ENCODE results near the gene RAPGEF2.
A peak's percentile ranks its signal among the peaks of the same experiment; 100 is the strongest.

Gene RAPGEF2

DNA sequence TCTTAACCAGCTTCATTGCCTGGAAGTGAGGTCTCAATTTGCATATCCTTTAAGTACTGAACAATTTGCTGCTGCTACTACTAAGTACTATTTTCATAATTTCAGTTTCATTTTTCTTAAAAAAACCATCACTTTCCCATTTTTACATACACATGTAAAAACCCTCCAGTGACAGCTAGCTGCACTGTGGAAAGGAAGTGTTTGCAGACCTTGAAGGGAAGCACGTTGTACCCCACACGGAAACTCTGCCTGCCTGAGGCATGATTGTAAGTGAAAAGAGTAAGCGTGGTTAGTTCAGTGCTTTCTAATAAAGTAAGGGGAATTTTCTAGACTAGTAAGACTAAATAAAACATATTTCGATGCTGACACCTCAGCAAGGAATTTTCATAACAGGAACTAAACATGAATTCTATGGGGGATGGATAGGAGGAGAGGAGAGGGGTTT, 103.6 kb downstream of the RAPGEF2 start:
- peaks cover 24% of the 10 kb centered on the region for H3K4me1 ChIP-seq (ENCODE audit: control insufficient read depth, low read length)
- H3K27me3 ChIP-seq (ENCODE audit: control insufficient read depth, low read length) = no peaks in the 10 kb centered on the region
- H3K9me2 ChIP-seq (replicated peaks; ENCODE audit: control insufficient read depth, low read length) = no peaks in the 10 kb centered on the region
- H3F3A ChIP-seq (ENCODE audit: control insufficient read depth, insufficient read depth) = no peaks in the 10 kb centered on the region
- no peaks in the 10 kb centered on the region for H3K36me3 ChIP-seq (ENCODE audit: control insufficient read depth, low read length)
- no peaks in the 10 kb centered on the region for H4K20me1 ChIP-seq (ENCODE audit: control insufficient read depth, insufficient read depth, low read depth, low read length)
- H3K79me2 ChIP-seq (ENCODE audit: control insufficient read depth, low read length) = no peaks in the 10 kb centered on the region
- no peak overlapping the region for H3K27ac ChIP-seq (ENCODE audit: low read depth, low read length)
- no peaks in the 10 kb centered on the region for H3K9me3 ChIP-seq (ENCODE audit: control insufficient read depth, insufficient read depth, low read length)
- TF ChIP-seq EZH2phosphoT487 (IDR thresholded peaks at IDR 0.05; ENCODE audit: borderline replicate concordance, low read length) = no peak
- TF ChIP-seq, protein P1, sequence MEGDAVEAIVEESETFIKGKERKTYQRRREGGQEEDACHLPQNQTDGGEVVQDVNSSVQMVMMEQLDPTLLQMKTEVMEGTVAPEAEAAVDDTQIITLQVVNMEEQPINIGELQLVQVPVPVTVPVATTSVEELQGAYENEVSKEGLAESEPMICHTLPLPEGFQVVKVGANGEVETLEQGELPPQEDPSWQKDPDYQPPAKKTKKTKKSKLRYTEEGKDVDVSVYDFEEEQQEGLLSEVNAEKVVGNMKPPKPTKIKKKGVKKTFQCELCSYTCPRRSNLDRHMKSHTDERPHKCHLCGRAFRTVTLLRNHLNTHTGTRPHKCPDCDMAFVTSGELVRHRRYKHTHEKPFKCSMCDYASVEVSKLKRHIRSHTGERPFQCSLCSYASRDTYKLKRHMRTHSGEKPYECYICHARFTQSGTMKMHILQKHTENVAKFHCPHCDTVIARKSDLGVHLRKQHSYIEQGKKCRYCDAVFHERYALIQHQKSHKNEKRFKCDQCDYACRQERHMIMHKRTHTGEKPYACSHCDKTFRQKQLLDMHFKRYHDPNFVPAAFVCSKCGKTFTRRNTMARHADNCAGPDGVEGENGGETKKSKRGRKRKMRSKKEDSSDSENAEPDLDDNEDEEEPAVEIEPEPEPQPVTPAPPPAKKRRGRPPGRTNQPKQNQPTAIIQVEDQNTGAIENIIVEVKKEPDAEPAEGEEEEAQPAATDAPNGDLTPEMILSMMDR (IDR thresholded peaks at IDR 0.05; ENCODE audit: low read depth, low read length, poor library complexity, severe bottlenecking) = no peak
- no peak overlapping the region for H3K4me3 ChIP-seq (ENCODE audit: low read length)
- peak overlapping the region; percentile 29 for H3K4me2 ChIP-seq (ENCODE audit: low read length)

DNA sequence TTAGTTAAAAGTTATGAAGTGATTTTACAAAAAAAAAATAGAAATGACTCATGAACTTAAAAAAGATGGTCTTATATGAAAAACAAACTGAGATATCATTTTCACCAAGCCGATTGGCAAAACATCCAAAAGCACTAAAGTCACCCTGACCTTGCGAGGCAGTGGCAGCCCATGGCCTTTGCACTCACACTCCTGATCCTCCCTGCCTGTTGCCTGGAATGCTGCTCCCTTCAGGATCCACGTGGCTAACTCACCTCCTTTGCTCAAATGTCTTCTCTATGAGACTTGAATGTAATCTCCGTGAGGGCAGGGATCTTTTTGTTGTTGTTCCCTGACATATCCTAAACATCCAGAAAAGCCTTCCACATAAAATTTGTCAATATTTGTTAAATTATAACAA, 106.4 kb downstream of the RAPGEF2 start:
- Histone ChIP-seq H3K9me3 (ENCODE audit: control insufficient read depth, insufficient read depth, low read length) (no peaks in the 10 kb centered on the region), H3K27ac (ENCODE audit: low read depth, low read length) (no peak overlapping the region), H3K4me1 (ENCODE audit: control insufficient read depth, low read length) (peaks cover 23% of the 10 kb centered on the region), H3K79me2 (ENCODE audit: control insufficient read depth, low read length) (no peaks in the 10 kb centered on the region), H3K9me2 (replicated peaks; ENCODE audit: control insufficient read depth, low read length) (no peaks in the 10 kb centered on the region), H3K4me3 (ENCODE audit: low read length) (no peak overlapping the region), H3K36me3 (ENCODE audit: control insufficient read depth, low read length) (no peaks in the 10 kb centered on the region), H3K4me2 (ENCODE audit: low read length) (no peak overlapping the region), H3F3A (ENCODE audit: control insufficient read depth, insufficient read depth) (no peaks in the 10 kb centered on the region), H4K20me1 (ENCODE audit: control insufficient read depth, insufficient read depth, low read depth, low read length) (no peaks in the 10 kb centered on the region), H3K27me3 (ENCODE audit: control insufficient read depth, low read length) (no peaks in the 10 kb centered on the region)
- no peak for TF ChIP-seq EZH2phosphoT487 (IDR thresholded peaks at IDR 0.05; ENCODE audit: borderline replicate concordance, low read length)
- TF ChIP-seq, protein P1 (IDR thresholded peaks at IDR 0.05; ENCODE audit: low read depth, low read length, poor library complexity, severe bottlenecking) = no peak

DNA sequence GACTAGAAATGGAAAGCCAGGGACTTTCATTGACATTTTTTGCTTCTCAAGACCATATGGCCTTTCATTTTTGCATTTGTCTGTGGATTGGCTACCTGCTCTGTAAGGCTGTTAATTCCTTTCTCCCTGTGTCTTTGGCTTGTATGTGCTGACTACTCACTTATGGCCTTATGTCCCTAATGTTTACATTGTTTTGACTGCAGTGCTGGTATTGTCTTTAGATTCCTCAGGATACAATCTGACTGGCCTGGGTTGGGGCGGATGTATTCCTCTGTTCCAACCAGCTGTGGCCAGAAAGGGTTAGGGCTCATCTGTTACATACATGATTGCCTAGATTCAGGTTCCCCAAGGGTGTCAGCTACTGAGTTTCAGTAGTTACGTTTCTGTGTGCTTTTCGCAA, 108.1 kb downstream of the RAPGEF2 start:
- no peaks in the 10 kb centered on the region for H3K36me3 ChIP-seq (ENCODE audit: control insufficient read depth, low read length)
- H3K4me3 ChIP-seq (ENCODE audit: low read length) = no peak overlapping the region
- H3K4me2 ChIP-seq (ENCODE audit: low read length) = no peak overlapping the region
- peaks cover 11% of the 10 kb centered on the region for H3K4me1 ChIP-seq (ENCODE audit: control insufficient read depth, low read length)
- H3K27me3 ChIP-seq (ENCODE audit: control insufficient read depth, low read length) = no peaks in the 10 kb centered on the region
- no peaks in the 10 kb centered on the region for H3F3A ChIP-seq (ENCODE audit: control insufficient read depth, insufficient read depth)
- H3K9me2 ChIP-seq (replicated peaks; ENCODE audit: control insufficient read depth, low read length) = no peaks in the 10 kb centered on the region
- TF ChIP-seq, protein P1 (IDR thresholded peaks at IDR 0.05; ENCODE audit: low read depth, low read length, poor library complexity, severe bottlenecking) = no peak
- TF ChIP-seq EZH2phosphoT487 (IDR thresholded peaks at IDR 0.05; ENCODE audit: borderline replicate concordance, low read length) = no peak
- H3K79me2 ChIP-seq (ENCODE audit: control insufficient read depth, low read length) = no peaks in the 10 kb centered on the region
- H4K20me1 ChIP-seq (ENCODE audit: control insufficient read depth, insufficient read depth, low read depth, low read length) = no peaks in the 10 kb centered on the region
- no peaks in the 10 kb centered on the region for H3K9me3 ChIP-seq (ENCODE audit: control insufficient read depth, insufficient read depth, low read length)
- H3K27ac ChIP-seq (ENCODE audit: low read depth, low read length) = no peak overlapping the region
